HG02642 (cell line): ENCODE measurements around the gene MGAT5.

ENCODE experiments used
- ATAC-seq: cut with Tn5 transposase; IDR thresholded peaks from one replicate; pipeline ENCODE4 v1.9.1; 2021; ENCODE audit warnings: mild to moderate bottlenecking; ENCODE audit not compliant: unreplicated experiment, poor library complexity

Gene MGAT5

DNA sequence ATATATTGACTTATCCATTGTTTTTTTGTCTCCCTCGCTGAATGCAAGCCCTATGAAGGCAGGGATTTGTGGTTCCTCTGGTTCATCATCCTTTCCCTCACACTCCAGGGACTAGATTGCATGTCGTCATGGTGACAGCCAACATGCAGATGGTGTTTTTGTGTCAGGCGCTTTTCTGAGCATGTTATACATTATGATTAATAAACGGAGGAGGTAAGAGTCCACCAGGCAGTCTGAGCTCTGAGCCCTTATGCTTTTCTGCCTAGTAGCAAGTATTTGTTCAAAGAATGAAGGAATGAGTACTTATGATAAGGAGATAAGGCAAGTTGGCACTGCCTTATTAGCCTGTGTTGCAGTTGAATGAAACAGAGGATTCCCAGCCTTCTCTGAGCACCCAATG lies 181.6 kb downstream of the MGAT5 start:
- ATAC-seq = no peak

DNA sequence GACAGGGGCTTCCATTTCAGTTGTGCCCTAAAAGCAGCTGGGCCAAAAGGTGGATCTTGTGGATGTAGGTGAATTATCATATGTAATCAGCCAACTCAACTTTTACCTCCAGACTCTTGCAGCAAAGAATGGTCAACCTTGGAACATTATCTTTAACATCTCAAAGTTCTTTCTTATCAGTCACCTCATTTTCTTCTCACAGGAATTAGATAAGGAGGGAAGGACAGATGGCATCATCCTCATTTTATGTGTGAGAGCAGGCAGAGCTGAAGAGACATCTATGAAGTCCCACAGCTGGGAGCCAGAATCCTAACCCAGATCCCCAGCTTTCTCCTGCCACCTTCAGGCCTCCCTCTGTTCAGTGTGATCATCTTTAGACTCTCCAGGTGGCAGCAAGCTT lies 182.1 kb downstream of the MGAT5 start:
- ATAC-seq = no peak

DNA sequence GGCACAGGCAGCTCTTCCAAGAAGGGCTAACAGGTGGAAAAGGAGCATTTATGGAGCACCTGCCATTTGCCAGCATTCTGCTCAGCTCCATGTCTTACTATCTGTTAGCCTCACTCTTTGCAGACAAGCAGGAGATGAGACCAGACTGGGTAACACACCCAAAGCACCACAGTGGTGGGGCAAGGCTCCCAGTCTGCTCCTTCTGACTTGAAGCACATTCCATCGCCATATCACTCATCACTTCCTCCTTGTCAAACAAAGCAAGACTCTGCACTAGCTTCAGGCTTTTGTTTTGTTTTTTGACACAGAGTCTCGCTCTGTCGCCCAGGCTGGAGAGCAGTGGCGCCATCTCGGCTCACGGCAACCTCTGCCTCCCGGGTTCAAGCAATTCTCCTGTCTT lies 182.8 kb downstream of the MGAT5 start:
- ATAC-seq = no peak

DNA sequence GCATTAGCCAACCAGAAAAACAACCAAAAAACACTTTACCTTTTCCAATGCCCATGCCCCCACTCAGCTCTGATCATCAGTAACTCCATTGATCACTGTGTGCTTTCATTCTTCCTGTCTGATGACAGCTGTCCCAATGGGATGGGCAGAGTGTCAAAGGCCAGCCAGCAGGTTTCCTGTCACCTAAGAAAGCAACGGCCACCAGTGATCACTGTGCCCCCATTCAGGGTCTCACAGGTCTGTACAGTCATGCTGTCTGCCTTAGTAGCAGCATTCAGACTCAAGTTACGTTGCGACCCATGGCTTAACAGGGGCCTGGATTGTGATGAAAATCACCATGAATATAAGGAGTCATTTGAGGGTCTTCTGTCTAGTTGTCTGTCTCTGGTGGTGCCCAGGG lies 184.5 kb downstream of the MGAT5 start:
- no peak for ATAC-seq

DNA sequence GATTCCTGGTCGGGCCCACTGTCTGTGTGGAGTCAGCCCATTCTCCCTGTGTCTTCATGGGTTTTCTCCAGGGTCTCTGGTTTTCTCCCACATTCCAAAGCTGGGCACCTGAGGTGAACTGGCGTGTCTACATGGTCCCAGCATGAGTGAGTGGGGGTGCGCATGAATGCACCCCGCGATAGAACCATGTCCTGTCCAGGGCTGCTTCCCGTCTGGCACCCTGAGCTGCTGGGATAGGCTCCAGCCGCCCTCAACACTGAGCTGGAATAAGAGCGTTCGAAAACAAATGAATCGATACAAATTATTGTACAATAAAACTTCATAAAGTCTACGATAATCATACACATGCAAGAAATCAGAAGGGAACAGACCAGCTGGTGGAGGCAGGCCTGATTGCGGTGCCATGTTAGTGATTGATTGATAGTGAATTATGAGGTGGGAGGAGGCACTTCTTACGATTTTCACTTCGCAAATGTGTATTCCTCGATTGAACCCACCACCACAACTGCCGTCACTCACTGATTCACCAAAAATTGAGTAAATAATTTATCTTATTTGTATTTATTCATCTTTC lies 186.6 kb downstream of the MGAT5 start:
- ATAC-seq = no peak

DNA sequence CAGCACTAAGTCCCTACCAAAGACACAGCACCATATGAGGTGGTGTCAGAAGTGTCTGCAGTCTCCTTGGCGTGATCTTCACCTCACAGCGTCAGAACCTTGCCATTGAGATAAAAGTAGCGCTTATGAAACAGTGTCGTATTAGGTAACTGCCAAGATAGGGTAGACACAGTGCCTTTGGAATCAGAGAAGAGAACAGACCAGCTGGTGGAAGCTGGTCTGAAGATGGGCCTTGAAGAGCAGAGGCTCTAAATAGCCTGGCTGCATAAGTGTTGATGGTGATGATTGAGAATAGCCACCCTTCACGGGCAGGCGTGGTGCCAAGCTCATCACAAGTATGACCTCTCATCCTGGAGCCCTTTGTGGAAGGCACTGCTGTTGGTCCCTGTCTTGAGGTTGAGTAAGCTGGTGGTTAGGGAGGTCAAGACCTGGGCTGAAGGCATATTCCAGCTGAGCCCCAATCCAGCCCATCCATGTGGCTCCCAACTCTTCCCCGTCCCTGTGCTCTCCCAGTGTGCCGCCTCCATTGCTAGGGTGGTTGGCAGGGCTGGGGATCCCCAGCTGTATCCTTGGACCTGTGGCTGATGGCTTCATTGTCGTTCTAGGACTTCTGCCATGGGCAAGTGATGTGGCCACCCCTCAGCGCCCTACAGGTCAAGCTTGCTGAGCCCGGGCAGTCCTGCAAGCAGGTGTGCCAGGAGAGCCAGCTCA lies 187.4 kb downstream of the MGAT5 start:
- no peak for ATAC-seq

DNA sequence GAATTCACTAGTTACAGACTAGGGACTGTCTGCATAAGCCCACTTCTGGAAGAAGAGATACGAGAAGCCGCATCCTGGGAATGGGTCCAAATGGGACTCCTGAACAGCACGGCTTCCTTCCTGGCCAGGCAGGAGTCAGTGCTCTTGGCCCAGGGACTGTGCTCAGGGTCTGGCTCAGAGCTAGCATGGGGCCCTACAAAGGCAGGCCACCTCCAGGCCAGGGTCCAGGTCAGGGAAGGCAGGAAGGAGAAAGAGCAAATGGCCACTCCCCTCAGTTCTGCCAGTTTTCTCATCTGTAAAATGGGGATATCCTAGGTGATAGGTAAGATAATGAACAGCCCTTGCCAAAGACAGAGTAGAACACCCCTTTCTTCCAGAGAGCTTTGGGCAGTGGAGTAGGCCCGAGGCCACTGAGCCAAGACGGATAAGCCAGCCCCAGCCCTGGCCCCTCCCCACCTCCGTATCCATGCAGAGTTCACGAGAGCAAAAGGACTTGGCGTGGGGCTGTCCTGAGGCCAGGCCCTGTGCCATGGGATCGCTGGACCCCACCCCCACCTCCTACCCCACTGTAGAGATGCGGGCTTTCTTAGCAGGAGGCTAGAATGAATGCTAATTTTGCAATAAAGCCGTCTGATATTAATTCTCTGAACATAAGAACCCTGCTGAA lies 190.1 kb downstream of the MGAT5 start:
- ATAC-seq = no peak

DNA sequence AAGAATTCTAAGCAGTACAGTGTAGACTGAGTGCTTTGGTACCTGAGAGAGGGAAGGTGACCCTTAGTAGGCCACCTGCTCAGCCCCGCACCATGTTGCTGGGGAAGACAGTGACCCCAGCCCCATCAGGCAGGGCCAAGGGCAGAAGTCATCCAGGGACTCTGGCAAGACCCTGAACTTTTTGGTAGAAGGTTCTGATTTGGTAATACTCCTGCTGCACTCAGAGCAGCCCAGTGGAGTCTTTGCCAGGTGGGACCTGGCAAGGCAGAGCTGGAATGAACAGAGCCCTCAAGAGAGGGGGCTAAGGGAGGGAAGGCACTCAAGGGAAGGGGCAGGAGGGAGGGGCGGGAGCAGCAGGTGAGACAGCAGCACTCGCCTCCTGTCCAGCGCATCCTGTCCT lies 191.2 kb downstream of the MGAT5 start:
- ATAC-seq = no peak

DNA sequence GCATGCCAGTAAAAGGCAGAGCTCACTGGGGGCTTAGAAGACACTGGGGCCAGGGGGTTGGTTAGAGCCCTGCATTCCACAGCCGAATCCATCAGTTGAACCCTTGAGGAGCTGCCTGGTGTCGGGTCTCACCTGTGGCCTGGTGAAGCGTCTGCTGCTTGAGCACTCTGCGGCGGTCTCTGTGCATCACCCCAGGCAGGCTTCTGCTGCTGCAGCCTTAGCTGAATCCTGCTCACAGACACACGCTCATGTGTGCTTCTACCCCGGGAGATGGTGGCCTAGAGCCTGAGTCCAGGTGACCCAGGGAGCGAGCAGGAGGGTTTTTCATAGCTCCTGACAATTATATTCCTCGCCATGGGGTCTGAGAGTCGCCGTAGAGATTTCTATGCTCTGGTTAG lies 192.1 kb downstream of the MGAT5 start:
- no peak for ATAC-seq

DNA sequence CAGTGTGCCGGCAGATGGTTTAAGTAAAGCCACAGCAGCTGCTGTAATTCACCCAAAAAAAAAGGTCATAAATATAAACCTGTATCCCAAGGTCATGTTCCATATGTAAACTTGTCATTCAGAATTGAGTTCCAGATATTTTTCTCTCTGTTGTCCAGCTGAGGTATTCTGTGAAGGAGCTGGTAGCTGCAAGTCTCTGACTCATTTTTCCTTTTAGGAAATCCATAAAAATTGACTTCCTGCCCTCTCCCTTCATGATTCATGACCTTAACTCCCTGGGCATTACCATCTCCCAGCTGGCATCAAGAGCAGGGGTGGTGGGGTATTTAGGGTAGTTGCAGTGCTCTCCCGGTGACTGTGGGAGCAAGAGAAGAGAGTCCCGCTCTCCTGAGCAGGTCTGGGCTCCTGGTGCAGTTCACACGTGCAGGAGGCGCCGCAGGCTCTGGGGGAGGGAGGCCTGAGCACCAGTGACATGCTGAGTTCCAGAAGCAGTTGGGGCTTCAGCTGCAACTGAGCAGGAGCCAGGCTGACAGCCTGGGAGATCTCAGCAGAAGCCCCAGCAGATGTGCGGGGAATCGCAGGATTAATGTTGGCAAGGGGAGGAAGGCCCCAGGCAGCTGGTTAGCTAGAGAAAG lies 192.6 kb downstream of the MGAT5 start:
- ATAC-seq = no peak

DNA sequence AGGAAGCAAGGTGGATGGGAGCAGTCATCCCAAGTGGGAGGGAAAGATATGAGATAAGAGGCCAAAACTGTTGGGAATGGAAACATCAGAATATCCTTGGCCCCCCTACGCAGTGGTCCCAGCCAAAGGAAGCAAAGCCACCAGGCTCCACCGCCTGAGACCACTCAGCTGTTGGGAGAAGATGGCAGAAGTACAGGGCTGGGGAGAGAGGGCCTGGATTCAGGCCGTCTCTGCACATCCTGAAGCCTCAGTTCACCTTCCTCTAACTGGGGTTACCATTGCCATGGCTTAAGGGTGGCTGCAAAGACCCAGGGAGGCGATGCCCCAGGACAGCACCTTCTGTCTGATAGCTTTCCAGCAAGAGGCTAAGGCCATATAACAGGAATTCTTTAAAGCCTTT lies 193.8 kb downstream of the MGAT5 start:
- no peak for ATAC-seq

DNA sequence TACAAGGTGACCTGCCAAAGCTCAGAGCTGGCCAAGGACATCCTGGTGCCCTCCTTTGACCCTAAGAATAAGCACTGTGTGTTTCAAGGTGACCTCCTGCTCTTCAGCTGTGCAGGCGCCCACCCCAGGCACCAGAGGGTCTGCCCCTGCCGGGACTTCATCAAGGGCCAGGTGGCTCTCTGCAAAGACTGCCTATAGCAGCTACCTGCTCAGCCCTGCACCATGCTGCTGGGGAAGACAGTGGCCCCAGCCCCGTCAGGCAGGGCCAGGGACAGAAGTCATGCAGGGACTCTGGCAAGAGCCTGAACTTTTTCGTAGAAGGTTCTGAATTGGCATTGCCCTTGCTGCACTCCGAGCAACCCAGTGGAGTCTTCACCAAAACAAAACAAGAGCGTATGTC lies 194.8 kb downstream of the MGAT5 start:
- no peak for ATAC-seq

DNA sequence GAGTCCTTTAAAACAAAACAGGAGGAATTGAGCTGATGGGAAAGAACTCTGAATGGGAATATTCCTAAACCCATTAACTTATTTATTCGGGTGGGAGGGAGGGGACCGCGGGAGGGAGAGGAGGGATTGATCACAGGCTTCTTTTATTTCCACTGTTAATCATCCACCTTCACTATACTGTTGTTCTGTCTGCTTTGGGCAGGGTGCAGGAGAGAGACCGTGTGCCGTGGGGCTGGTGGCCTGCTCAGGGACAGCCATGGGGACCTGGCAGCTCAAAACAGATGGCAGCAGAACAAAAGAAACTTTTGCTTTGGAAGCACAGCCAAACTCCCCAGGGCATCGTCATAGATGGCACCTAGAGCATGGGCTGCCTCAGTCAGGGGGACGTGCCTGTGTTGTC lies 195.3 kb downstream of the MGAT5 start:
- ATAC-seq = no peak

DNA sequence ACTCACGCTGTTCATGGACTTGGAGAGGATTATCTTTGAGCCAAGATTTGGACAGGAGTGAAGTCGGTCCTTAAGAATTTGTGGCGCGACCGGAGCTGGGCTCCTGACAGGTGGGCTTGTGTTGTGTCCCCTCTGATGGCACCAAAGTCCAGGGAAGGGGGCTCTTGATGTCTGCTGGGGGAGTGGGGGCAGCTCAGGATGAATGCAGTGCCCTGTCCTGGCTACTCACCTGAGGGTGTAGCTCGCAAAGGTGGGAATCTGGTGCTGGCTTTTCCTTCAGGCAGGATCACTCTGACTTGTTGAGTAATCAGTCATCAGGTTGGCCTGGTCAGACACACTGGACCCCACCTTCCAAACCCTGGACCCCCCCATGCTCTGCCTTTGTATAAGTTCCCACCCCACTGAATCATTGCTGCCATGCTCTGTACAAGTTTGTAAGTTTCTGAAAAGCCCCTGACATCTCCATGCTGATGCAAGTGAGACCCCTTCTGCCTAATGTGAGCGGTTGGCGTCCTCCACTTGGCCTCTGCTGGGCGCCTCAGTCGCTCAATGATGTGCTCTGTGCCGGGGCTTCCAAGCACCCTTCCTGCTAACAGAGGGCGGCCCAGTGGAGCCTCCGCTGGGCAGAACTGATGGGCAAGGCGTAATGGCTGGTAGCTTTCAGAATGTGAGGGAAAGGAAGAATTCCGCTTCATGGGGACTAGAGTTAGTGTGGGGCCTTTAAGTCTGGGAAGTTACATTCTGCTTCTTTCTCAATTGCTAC lies 196.1 kb downstream of the MGAT5 start:
- ATAC-seq = no peak

DNA sequence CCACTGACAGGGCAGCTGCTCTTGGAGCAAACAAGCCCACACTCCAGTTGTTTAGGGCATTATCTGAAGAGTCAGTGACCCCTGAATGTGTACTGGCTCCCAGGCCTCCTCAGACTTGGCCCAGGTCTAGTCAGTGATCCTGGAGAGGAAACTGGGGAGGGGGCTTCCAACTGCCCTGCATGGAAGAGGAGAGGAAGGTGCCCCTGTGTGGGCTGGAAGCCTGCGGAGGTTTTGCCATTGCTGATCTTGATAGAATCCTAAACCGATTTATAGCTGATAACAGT lies 197.4 kb downstream of the MGAT5 start:
- no peak for ATAC-seq

DNA sequence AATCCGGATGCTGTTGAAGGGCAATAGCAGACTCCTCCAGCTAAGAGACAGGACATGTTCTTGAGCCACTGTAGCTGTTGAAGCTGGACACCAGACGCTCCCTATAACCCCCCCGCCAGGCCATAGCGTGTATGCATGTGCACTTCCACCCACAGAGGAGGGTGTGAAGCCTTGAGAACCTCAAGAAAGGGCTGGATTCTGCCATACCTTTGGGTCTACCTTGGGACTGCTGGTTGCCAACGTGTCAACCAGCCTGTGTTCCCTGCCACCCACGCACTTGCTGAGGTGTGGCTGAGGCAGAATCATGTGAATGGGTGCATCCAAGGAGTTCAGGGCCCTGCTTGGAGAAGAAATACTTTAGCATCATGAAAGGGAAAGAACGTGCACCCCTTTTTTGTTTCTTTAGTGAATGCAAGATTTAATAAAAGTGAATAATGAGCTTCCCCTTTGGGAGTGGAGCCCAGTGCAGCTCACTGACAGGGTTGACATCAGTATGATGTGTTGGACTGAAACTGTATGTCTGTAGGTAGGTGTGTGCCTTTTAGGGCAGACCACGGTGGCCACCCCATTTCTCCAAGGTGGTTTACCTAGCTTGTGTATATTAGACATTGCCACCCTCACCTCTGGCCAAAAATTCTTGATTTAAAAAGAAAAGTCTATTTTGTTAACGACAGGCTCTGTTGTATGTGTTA lies 198.3 kb downstream of the MGAT5 start:
- no peak for ATAC-seq

DNA sequence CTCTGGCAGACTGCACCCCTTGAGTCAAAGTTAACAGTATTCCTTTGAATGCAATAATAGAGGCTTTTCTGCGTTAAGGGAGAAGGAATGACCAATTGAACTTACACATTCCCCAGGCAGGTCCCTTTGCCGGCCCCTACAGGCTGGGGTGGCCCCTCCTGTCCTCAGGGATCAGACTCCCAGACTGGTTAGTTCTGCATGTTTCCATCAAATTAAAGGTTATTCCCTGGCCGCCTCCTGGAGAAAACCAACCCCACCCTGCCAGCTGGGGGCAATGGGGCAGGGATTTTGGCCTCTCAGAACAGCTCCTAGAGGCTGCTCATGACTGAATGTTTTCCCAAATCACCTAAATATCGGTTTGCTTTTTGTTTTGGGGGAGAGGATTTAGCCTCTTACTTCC lies 199.6 kb downstream of the MGAT5 start:
- ATAC-seq = no peak

DNA sequence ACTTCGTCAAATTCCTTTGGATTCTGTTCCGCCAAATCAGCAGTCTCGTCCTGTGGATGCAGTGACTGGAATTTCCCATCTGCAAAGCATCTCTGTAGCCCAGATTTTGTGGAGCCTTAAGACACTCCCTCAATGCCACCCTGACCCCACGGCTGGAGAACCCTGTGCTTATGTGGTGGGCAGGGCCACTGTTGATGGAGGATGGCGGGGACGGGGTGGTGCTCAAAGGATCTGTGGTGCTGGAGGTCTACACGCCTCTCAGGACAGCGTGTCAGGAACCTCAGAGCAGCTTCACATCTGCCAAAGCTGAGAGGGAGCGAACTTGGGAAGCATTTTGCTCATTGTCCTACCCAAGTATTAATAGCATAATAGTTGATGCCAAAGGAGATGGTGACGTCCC lies 200.1 kb downstream of the MGAT5 start:
- ATAC-seq = no peak

DNA sequence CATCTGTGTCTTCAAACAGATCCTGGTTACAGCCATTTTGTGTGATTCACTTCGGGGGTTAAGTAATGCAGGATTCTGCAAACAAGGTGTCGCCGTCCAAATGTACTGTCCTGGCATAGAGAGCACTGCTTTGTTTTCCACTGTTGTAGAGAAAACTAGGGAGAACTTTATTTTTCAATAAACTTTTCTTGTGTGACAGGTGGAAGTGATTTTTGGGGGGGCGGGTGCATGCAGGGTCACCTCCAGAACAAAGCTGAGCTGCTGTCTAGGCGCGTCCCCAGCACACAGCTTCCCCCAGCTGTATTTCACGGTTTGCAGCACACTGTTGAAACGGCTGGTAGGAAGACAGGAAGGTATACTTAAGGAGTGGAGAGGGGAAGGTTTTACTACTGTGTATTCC lies 200.6 kb downstream of the MGAT5 start:
- no peak for ATAC-seq

DNA sequence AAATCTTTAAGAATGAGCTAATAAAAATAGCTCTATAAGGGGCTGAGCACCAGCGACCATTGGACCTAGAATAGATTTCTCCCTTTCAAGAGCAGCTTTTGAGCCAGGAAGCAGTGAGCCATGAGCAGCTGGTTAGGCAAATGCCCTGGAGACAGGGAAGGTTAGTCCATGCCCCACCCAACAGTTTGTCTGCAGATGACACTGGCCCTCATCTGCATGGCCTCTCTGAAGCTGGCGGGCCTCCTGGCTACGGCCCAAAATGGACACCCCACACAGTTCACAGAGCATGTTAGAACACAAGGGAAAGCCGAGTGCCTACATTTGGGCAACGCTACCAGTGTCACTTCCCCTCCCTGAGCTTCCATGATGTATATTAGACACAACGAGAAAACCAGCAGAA lies 201.1 kb downstream of the MGAT5 start:
- ATAC-seq = no peak
